ENCODE measurements around the gene NUDT19. TPM values are rescaled to one million over a fixed set of nuclear protein-coding genes. Genes with fewer than 3 reads are reported as not detected.

The NUDT19 gene
- total RNA-seq, 3 donors from 2014 or later, result 13.9 to 16.9 (median 16.8) TPM

GRCh38 chr19:32749361-32749760, 57.7 kb downstream of the NUDT19 start:
- no peak for ATAC-seq
- Histone ChIP-seq H3K9me3 (no peaks in the 10 kb centered on the region), H3K4me1 (ENCODE audit: low read depth) (no peaks in the 10 kb centered on the region), H3K4me3 (no peak overlapping the region), H3K36me3 (ENCODE audit: low read depth) (no peaks in the 10 kb centered on the region)
- no peak for TF ChIP-seq CTCF (IDR thresholded peaks at IDR 0.05)
- DNase-seq, result no peak
- intact Hi-C loops (cut with DNase I, micrococcal nuclease), result no loop called here

GRCh38 chr19:32750441-32751055, 58.9 kb downstream of the NUDT19 start:
- H3K4me1 ChIP-seq (ENCODE audit: low read depth), result no peaks in the 10 kb centered on the region
- TF ChIP-seq CTCF (IDR thresholded peaks at IDR 0.05), result no peak
- no peak for ATAC-seq
- H3K4me3 ChIP-seq, result no peak overlapping the region
- intact Hi-C loops (cut with DNase I, micrococcal nuclease), result no loop called here
- H3K36me3 ChIP-seq (ENCODE audit: low read depth), result no peaks in the 10 kb centered on the region
- DNase-seq, result no peak
- H3K9me3 ChIP-seq, result no peaks in the 10 kb centered on the region

- DNase-seq (no peak), ATAC-seq (no peak)
- Histone ChIP-seq H3K36me3 (ENCODE audit: low read depth) (no peaks in the 10 kb centered on the region), H3K4me1 (ENCODE audit: low read depth) (no peaks in the 10 kb centered on the region), H3K4me3 (no peak overlapping the region), H3K9me3 (no peaks in the 10 kb centered on the region)
- TF ChIP-seq CTCF (IDR thresholded peaks at IDR 0.05), result no peak
- intact Hi-C loops (cut with DNase I, micrococcal nuclease), result no loop called here
Measured at GRCh38 chr19:32751066-32751465, 59.4 kb downstream of the NUDT19 start.

GRCh38 chr19:32757189-32757588, 65.6 kb downstream of the NUDT19 start:
- intact Hi-C loops (cut with DNase I, micrococcal nuclease), result no loop called here
- H3K36me3 ChIP-seq (ENCODE audit: low read depth), result no peaks in the 10 kb centered on the region
- no peaks in the 10 kb centered on the region for H3K9me3 ChIP-seq
- H3K4me3 ChIP-seq, result no peak overlapping the region
- ATAC-seq (no peak), DNase-seq (no peak)
- no peak for TF ChIP-seq CTCF (IDR thresholded peaks at IDR 0.05)
- no peaks in the 10 kb centered on the region for H3K4me1 ChIP-seq (ENCODE audit: low read depth)

Other genes with a start within 250 kb of the NUDT19 start
- 10 to 100 TPM; 44.8 to 79.6 (median 69.4) TPM for gene PDCD5, start 110.6 kb upstream of the NUDT19 start, total RNA-seq
- gene ANKRD27, start 16.6 kb upstream of the NUDT19 start, total RNA-seq, result 10 to 100 TPM; 36.0 to 59.6 (median 41.1) TPM
- under 1 TPM in 2 of 3 donors, not detected in 1; 0.17 to 0.79 TPM for gene RGS9BP, start 16.0 kb upstream of the NUDT19 start, total RNA-seq
- gene TDRD12, start 27.9 kb downstream of the NUDT19 start, total RNA-seq, result under 1 TPM in 2 of 3 donors, not detected in 1; 0.31 to 0.47 TPM
- under 1 TPM in 2 of 3 donors, not detected in 1; 0.43 to 0.66 TPM for gene SLC7A9, start 177.9 kb downstream of the NUDT19 start, total RNA-seq

Measured in mucosa of descending colon (tissue), 3 donors.